Measurements from ENCODE around the gene SH3GL3.

SH3GL3 gene

DNA sequence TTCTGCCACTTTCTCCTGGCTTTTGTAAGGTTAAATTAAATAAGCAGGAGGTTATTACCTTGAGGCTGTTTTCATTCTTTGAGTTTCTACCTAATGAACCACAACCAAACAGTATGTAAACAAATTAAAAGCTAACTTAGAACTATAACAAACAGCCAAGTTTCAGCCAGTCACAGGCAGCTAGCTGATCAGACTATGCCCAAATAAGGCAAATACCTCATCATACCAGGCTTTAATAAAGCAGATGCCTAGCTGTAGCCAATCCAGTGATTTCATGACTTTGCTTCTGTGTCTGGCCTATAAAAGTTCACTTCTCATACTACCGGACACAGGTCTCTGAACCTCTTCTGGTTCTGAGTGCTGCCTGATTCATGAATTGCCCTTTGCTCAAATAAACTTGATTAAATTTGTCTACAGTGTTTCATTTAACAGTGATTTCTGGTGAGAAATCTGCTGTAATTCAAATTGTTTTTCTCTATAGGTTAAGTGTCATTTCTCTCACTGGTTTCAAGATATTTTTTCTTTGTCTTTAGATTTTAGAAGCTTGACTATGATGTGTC is 24.2 kb downstream of the SH3GL3 start:
- Histone ChIP-seq H3K9ac (ENCODE audit: low read depth, low read length) (no peak overlapping the region), H3K9me3 (ENCODE audit: control insufficient read depth, insufficient read depth, low read length) (no peaks in the 10 kb centered on the region), H3K27me3 (ENCODE audit: control insufficient read depth, insufficient read depth, low read length) (no peaks in the 10 kb centered on the region), H3K4me3 (ENCODE audit: low read depth, low read length) (no peak overlapping the region), H3K36me3 (ENCODE audit: control insufficient read depth, insufficient read depth, low read length) (no peaks in the 10 kb centered on the region), H3K4me1 (ENCODE audit: control insufficient read depth, insufficient read depth, low read length) (peaks cover 3% of the 10 kb centered on the region)

DNA sequence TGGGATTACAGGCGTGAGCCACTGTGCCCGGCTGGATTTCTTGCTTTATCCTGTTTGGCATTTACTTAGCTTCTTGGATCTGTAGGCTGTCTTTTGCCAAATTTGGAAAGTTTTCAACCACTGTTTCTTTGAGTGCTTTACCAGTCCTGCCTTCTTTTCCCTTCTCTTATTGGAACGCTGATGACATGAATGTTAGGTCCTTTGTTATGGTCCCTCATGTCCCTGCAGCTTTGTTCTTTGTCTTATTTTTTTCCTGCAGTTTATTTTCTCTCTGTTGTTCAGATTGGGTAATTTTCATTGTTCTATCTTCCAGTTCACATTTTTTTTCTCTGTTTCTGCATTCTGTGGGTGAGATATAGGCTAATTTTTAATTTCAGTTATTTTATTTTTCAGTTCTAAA is 25.0 kb downstream of the SH3GL3 start:
- H3K9ac ChIP-seq (ENCODE audit: low read depth, low read length): no peak overlapping the region
- no peaks in the 10 kb centered on the region for H3K36me3 ChIP-seq (ENCODE audit: control insufficient read depth, insufficient read depth, low read length)
- H3K4me1 ChIP-seq (ENCODE audit: control insufficient read depth, insufficient read depth, low read length): peaks cover 3% of the 10 kb centered on the region
- no peaks in the 10 kb centered on the region for H3K27me3 ChIP-seq (ENCODE audit: control insufficient read depth, insufficient read depth, low read length)
- no peak overlapping the region for H3K4me3 ChIP-seq (ENCODE audit: low read depth, low read length)
- no peaks in the 10 kb centered on the region for H3K9me3 ChIP-seq (ENCODE audit: control insufficient read depth, insufficient read depth, low read length)

DNA sequence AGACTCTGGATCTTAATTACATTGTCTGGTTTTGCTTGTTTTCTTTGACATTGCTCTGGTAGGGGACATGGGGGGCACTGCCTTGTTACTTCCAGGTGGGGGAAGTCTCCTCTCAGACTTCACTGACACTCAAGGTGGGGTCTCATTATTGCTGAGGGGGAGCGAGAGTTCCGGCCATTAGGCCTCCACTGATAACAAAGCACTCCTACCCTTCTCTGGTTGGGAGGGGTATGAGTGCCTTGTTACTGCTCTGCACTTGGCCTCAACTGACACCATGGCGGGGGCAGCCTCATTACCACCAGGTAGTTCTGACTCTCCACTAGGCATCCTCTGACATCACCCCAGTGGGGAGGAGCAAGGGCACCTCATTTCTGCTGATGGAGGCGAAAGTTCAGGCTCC is 25.7 kb downstream of the SH3GL3 start:
- H3K36me3 ChIP-seq (ENCODE audit: control insufficient read depth, insufficient read depth, low read length): no peaks in the 10 kb centered on the region
- H3K4me1 ChIP-seq (ENCODE audit: control insufficient read depth, insufficient read depth, low read length): peaks cover 3% of the 10 kb centered on the region
- H3K27me3 ChIP-seq (ENCODE audit: control insufficient read depth, insufficient read depth, low read length): no peaks in the 10 kb centered on the region
- H3K9ac ChIP-seq (ENCODE audit: low read depth, low read length): no peak overlapping the region
- H3K9me3 ChIP-seq (ENCODE audit: control insufficient read depth, insufficient read depth, low read length): no peaks in the 10 kb centered on the region
- H3K4me3 ChIP-seq (ENCODE audit: low read depth, low read length): no peak overlapping the region

DNA sequence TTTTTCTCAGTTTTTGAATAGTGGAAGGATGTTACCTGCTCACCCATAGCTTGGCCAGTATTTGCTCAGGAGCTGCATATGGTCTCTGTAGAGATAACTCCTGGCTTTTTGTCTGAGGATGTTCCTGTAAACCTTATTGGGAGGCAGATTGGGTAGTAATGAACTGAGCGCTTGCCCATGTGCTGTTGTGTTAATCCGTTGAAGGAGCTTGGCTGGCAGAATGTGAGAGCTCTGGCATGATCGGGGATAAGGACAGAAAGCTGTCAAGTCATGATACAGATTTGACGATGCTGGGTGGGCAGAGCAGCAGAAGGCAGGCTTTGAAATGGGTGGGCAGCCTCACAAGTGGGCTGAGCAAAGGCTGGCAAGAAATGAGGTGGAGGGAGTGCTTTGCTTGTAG is 27.4 kb downstream of the SH3GL3 start:
- Histone ChIP-seq H3K4me3 (ENCODE audit: low read depth, low read length) (no peak overlapping the region), H3K27me3 (ENCODE audit: control insufficient read depth, insufficient read depth, low read length) (no peaks in the 10 kb centered on the region), H3K4me1 (ENCODE audit: control insufficient read depth, insufficient read depth, low read length) (peaks cover 3% of the 10 kb centered on the region), H3K36me3 (ENCODE audit: control insufficient read depth, insufficient read depth, low read length) (no peaks in the 10 kb centered on the region), H3K9me3 (ENCODE audit: control insufficient read depth, insufficient read depth, low read length) (no peaks in the 10 kb centered on the region), H3K9ac (ENCODE audit: low read depth, low read length) (no peak overlapping the region)

DNA sequence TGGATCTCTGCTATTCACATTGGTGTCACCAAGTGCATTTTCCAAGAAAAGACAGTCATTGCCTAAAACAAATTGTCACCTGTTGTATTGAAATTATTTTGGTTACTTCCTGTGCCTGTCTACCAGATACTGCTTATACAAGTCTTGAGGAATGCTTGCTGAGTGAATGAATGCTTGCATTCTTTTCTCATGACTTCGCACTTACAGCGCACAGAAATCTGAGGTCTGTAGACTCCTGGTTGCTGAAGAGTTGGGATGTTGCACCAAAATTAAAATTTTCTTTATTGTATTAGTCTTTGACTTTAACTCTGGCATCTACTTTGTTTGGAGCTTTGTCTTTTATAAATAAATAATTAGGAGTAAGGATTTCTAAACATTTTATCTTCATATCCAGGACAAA is 28.4 kb downstream of the SH3GL3 start:
- no peak overlapping the region for H3K9ac ChIP-seq (ENCODE audit: low read depth, low read length)
- no peaks in the 10 kb centered on the region for H3K27me3 ChIP-seq (ENCODE audit: control insufficient read depth, insufficient read depth, low read length)
- peaks cover 3% of the 10 kb centered on the region for H3K4me1 ChIP-seq (ENCODE audit: control insufficient read depth, insufficient read depth, low read length)
- no peak overlapping the region for H3K4me3 ChIP-seq (ENCODE audit: low read depth, low read length)
- no peaks in the 10 kb centered on the region for H3K9me3 ChIP-seq (ENCODE audit: control insufficient read depth, insufficient read depth, low read length)
- no peaks in the 10 kb centered on the region for H3K36me3 ChIP-seq (ENCODE audit: control insufficient read depth, insufficient read depth, low read length)

DNA sequence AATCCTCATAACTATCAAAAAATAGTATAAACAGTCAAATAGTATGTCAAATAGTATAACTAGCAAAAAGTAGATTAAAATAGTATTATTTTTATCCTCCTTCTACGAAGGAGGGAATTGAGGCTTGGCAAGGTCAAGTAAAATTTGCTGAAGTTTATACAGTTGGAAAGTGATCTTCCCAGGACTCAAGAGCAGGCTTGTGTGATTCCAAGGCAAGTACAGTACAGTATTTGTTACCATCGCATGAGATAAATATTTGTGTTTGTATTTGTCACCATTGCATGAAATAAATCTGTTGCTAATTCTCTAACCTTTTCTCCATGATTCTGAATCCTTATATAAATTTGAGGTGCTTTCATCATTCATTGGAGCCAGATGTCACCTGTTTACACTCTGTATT is 28.9 kb downstream of the SH3GL3 start:
- no peaks in the 10 kb centered on the region for H3K9me3 ChIP-seq (ENCODE audit: control insufficient read depth, insufficient read depth, low read length)
- H3K4me1 ChIP-seq (ENCODE audit: control insufficient read depth, insufficient read depth, low read length): peaks cover 3% of the 10 kb centered on the region
- no peak overlapping the region for H3K9ac ChIP-seq (ENCODE audit: low read depth, low read length)
- H3K36me3 ChIP-seq (ENCODE audit: control insufficient read depth, insufficient read depth, low read length): no peaks in the 10 kb centered on the region
- no peaks in the 10 kb centered on the region for H3K27me3 ChIP-seq (ENCODE audit: control insufficient read depth, insufficient read depth, low read length)
- H3K4me3 ChIP-seq (ENCODE audit: low read depth, low read length): no peak overlapping the region

DNA sequence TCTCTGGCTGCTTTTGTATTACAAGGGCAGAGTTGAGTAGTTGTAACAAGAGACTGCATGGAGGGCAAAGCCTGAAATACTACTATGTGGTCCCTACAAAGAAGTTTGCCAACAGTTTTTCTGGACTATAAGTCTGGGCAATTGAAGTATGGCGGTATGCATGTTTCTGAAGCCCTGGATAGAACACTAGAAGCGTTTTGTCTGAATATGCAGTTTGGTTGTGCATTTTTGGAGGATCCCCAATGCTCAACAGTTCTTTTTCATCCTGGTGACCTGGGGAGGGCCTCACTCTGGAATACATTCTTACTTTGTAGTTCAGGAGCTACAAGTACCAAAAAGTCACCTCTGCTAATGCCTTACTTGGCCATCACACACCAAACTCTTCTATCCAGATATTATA is 29.6 kb downstream of the SH3GL3 start:
- no peak overlapping the region for H3K4me3 ChIP-seq (ENCODE audit: low read depth, low read length)
- no peaks in the 10 kb centered on the region for H3K9me3 ChIP-seq (ENCODE audit: control insufficient read depth, insufficient read depth, low read length)
- no peaks in the 10 kb centered on the region for H3K27me3 ChIP-seq (ENCODE audit: control insufficient read depth, insufficient read depth, low read length)

DNA sequence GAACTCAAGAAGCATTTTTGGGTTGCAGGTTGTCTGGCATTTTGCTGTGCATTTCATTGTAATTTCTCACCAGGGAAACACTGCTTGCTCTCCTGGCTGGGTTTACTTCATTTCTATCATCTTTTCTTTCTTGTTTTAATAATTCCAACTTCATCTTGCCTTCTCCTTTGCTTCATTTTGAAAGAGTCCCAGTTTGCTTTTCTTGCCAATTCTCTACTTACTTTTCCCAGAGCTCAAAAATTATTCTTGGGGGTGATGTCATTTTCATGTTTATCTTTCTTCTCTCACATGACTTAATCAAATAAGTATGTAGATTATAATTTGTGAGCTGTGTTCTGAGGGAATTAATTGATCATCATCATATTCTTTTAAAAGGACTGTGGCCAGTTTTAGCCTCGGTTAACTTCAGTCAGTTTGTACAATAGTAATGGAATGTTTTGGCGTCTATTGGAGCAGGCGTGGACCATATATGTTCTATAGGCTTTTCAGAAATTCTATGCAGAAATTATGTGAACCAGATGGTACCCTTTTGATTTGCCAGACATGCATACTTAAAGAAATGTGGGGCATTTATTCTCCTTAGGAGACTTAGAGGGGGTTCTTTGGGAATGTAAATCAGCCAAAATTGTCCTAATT is 30.1 kb downstream of the SH3GL3 start:
- Histone ChIP-seq H3K4me1 (ENCODE audit: control insufficient read depth, insufficient read depth, low read length) (peaks cover 3% of the 10 kb centered on the region), H3K27me3 (ENCODE audit: control insufficient read depth, insufficient read depth, low read length) (no peaks in the 10 kb centered on the region), H3K9ac (ENCODE audit: low read depth, low read length) (no peak overlapping the region), H3K9me3 (ENCODE audit: control insufficient read depth, insufficient read depth, low read length) (no peaks in the 10 kb centered on the region), H3K36me3 (ENCODE audit: control insufficient read depth, insufficient read depth, low read length) (no peaks in the 10 kb centered on the region), H3K4me3 (ENCODE audit: low read depth, low read length) (no peak overlapping the region)

More for the DNA sequence above, 29.6 kb downstream of the SH3GL3 start:
- Histone ChIP-seq H3K9ac (ENCODE audit: low read depth, low read length) (no peak overlapping the region), H3K4me1 (ENCODE audit: control insufficient read depth, insufficient read depth, low read length) (peaks cover 3% of the 10 kb centered on the region), H3K36me3 (ENCODE audit: control insufficient read depth, insufficient read depth, low read length) (no peaks in the 10 kb centered on the region)

DNA sequence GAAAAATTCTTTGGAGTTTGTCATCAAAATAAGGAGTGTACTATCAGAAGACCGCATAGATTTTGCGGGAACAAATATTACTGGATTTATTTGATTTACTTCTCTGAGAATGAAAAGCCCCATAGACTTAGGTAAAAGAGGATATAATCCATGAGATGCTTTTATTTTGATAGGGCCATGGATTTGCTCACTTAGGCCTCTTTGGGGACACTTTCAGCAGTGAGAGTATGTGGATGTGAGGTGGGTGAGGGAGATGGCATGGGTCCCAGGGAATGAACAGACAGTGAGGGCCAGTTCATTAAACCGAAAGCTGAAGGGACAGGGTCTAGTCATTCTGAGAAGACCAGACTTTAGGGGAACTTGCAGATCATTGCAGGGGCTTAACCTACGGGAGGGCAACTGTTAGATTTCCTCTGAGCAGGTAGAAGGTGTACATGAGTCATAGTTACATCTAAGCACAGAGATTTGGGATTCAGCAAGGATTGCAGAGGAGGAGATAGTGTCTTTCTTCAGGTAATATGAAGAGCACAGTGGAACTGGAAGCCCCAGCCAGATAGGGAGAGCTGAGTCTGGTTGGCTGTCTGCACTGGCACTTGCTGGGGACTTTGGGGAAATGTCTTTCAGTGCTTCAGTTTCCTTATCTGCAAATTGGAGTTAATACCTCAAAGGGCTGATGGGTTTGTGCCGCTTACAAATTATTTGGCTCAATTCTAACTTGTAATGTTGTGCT is 30.8 kb downstream of the SH3GL3 start:
- H3K27me3 ChIP-seq (ENCODE audit: control insufficient read depth, insufficient read depth, low read length): no peaks in the 10 kb centered on the region
- no peaks in the 10 kb centered on the region for H3K36me3 ChIP-seq (ENCODE audit: control insufficient read depth, insufficient read depth, low read length)
- peaks cover 3% of the 10 kb centered on the region for H3K4me1 ChIP-seq (ENCODE audit: control insufficient read depth, insufficient read depth, low read length)
- H3K9ac ChIP-seq (ENCODE audit: low read depth, low read length): no peak overlapping the region
- H3K4me3 ChIP-seq (ENCODE audit: low read depth, low read length): no peak overlapping the region
- no peaks in the 10 kb centered on the region for H3K9me3 ChIP-seq (ENCODE audit: control insufficient read depth, insufficient read depth, low read length)

DNA sequence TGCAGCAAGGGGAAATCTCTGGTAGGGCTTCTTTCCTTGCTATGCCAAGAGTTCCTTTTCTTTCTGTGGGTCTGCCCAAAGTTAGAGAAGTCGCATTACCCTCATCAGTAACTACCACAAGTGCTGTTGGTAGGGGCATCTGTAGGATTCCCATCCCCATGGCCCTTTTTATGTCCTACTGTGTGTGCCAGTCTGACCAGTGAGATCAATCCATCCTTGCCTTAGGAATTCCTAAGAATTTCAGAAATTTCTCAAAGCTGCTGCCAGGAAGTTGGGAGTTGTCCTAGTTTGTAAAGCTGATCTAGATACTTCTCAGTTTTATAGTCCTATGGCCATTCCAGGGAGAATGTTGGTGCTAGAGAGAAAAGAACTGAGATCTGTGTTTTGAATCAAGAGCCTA is 36.5 kb downstream of the SH3GL3 start:
- H3K9me3 ChIP-seq (ENCODE audit: control insufficient read depth, insufficient read depth, low read length): no peaks in the 10 kb centered on the region
- H3K9ac ChIP-seq (ENCODE audit: low read depth, low read length): no peak overlapping the region
- H3K4me3 ChIP-seq (ENCODE audit: low read depth, low read length): no peak overlapping the region
- no peaks in the 10 kb centered on the region for H3K27me3 ChIP-seq (ENCODE audit: control insufficient read depth, insufficient read depth, low read length)
- H3K4me1 ChIP-seq (ENCODE audit: control insufficient read depth, insufficient read depth, low read length): no peaks in the 10 kb centered on the region
- no peaks in the 10 kb centered on the region for H3K36me3 ChIP-seq (ENCODE audit: control insufficient read depth, insufficient read depth, low read length)

DNA sequence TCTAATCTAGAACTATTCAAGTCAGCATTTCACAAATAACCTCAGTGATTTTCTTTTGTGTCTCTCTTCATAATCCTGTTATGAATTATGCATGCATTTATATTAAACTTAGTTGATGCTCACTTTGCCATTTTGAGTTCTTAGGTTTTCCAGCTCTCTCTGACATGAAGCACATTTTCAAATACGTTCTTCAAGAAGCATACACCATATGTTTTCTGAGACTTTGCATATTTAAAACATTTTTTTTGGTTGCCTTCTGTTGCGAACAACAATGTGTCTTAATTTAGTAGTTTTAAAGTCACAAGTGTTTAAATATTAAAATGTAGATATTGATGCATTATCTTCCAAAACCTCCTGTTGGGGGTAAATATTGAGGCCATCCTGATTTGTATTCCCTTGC is 37.5 kb downstream of the SH3GL3 start:
- no peaks in the 10 kb centered on the region for H3K9me3 ChIP-seq (ENCODE audit: control insufficient read depth, insufficient read depth, low read length)
- no peak overlapping the region for H3K4me3 ChIP-seq (ENCODE audit: low read depth, low read length)
- H3K4me1 ChIP-seq (ENCODE audit: control insufficient read depth, insufficient read depth, low read length): no peaks in the 10 kb centered on the region
- no peaks in the 10 kb centered on the region for H3K27me3 ChIP-seq (ENCODE audit: control insufficient read depth, insufficient read depth, low read length)
- no peaks in the 10 kb centered on the region for H3K36me3 ChIP-seq (ENCODE audit: control insufficient read depth, insufficient read depth, low read length)
- no peak overlapping the region for H3K9ac ChIP-seq (ENCODE audit: low read depth, low read length)

DNA sequence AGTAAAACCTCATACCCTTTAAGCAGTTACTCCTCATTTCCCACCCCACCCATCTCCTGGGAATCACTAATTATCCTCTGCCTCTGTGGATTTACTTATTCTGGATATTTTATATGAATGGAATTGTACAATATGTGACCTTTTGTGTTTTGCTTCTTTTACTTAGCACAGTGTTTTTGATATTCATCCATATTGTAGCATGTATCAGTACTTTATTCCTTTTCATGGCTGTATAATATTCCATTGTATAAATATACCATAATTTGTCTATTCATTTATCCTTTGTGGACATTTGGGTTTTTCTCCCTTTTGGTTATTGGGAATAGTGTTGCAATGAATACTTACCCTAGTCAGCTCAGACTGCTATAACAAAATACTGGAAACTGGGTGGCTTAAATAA is 39.2 kb downstream of the SH3GL3 start:
- no peaks in the 10 kb centered on the region for H3K36me3 ChIP-seq (ENCODE audit: control insufficient read depth, insufficient read depth, low read length)
- H3K4me1 ChIP-seq (ENCODE audit: control insufficient read depth, insufficient read depth, low read length): no peaks in the 10 kb centered on the region
- no peak overlapping the region for H3K4me3 ChIP-seq (ENCODE audit: low read depth, low read length)
- no peaks in the 10 kb centered on the region for H3K9me3 ChIP-seq (ENCODE audit: control insufficient read depth, insufficient read depth, low read length)
- H3K9ac ChIP-seq (ENCODE audit: low read depth, low read length): no peak overlapping the region
- H3K27me3 ChIP-seq (ENCODE audit: control insufficient read depth, insufficient read depth, low read length): no peaks in the 10 kb centered on the region

All from iPS-15b (cell line).